GM18861 (cell line): Measurements from ENCODE around the gene SLC30A9.
A peak's percentile ranks its signal among the peaks of the same experiment; 100 is the strongest.

Experiments used
- ATAC-seq: cut with Tn5 transposase; IDR thresholded peaks from one replicate; pipeline ENCODE4 v1.9.1; 2021; ENCODE audit not compliant: unreplicated experiment

SLC30A9 gene

GRCh38 chr4:41998019-41998418, 7.7 kb downstream of the SLC30A9 start:
- no peak for ATAC-seq

- no peak for ATAC-seq
Measured at GRCh38 chr4:41999321-41999720, 9.0 kb downstream of the SLC30A9 start.

DNA sequence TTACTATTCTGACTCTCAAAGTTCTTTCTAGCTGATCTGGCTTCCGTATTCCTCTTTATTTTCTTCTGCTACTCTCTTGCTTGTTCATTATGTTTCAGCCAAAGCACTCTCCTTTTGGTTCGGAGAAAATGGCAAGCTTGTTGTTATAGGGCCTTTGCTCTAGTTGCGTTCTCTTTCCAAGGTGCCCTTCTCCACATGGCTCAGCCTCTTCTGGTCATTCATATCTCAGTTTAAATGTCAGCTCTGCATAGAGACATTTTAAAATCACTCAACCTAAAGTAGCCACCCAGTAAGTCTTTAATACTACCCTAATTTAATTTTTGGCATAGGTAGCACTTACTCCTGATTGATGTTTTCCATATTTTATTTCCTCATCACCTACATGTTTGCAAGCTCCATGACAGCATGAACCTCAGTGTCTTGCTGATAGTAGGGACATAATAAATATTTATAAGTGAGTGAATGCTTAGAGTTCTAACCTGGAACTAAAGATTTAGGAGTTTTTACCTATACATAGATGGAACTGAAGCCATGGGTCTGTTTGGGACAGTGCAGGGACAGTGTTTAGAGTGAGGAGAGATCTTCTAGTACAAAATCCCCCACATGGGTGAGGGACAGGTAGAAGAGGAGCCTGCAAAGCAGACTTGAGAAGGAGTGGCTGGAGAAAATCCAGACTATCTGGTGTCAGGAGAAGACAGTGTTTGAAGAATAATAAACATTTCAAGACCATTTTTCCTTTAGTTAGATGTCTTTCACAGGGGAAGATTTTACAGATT, 17.9 kb downstream of the SLC30A9 start:
- ATAC-seq = no peak

DNA sequence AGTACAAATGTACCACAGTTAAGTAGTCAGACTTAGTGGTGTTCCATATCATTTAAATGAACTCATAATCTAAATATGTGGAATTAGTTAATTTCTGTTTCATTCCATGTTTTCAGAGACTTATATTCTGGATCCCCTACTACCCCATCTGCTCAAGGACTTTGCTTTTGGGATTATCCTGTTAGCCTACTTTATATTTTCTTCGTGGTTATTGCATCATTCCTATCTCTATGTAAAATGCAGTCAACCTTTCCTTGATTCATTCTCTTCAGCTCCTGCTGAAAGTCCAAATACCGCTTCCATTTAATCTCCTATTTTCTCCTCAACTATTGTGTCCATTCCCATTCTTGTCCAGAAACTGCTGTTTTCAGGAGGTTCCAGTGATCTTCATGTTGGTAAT, 25.1 kb downstream of the SLC30A9 start:
- ATAC-seq = no peak

- ATAC-seq = no peak
Measured at GRCh38 chr4:42018451-42018850, 28.1 kb downstream of the SLC30A9 start.

DNA sequence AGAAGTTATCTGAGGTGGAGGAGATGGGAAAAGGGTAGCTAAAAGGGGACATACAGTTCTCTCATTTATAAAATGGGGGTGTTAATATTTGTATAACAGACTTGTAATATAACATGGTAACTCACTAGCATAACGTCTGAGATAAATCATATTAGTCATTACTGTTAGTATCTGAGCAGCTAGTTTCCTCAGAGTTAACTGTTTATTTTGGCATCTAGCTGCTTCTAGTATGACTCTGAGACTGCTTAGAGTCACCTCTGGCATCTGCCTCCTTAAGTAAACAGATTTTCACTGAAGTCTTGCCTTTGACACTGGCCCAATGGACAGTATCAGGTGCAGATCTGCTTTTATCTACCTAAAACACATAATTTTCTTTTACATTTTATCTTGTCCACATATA, 58.1 kb downstream of the SLC30A9 start:
- ATAC-seq = no peak

GRCh38 chr4:42050516-42051249, 60.4 kb downstream of the SLC30A9 start:
- no peak for ATAC-seq

GRCh38 chr4:42066402-42066801, 76.1 kb downstream of the SLC30A9 start:
- no peak for ATAC-seq

DNA sequence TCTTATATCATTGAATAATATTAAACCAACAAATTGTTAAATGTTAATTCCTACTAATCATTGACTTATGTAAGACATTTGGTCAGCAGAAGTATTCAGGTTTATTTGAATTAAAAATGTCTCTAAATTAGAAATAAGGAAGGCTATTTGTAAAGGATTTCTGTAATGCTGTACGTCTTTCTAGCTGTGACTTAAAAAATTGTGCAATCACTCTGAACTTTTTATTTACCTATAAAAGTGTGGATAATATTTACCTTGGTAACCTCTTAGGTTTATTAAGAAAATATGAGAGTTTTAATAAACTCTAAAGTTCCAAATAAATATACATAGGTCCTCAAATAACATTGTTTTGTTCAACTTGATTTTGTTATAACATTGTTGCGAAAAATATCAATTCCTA, 76.9 kb downstream of the SLC30A9 start:
- ATAC-seq = no peak

DNA sequence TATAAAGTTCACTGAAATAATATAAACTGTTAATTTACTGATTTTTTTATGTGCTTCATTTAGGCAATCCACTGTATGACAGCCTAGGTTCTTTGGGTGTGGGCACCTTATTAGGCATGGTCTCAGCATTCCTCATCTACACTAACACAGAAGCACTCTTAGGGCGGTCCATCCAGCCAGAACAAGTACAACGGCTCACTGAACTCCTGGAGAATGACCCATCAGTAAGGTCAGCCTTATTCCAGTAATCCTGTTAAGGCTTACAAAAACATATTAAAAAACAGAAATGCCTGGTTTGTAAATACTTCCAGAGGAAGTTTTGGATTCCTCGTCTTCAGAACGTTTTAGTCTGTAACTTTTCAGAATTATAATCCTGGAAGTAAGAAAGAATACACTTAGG, 80.1 kb downstream of the SLC30A9 start:
- ATAC-seq = no peak

DNA sequence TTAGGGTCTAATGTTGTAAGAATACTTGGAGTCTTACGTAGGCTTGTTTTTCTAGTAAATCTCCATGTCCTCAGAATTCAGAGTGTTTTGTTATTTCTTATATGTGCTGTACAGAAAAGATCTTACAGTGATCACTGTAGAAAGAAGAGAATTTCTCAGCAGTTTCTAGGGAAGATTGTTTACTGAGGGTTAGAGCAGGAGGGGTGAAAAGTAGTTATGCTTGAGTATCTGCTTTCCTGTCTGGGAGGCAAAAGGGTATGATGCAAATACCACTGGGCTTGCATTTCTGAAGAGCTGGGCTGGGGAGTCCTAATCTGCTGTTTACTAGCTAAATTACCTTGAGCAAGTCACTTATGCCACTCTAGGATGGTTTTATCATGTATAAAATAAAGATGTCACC, 84.0 kb downstream of the SLC30A9 start:
- no peak for ATAC-seq

- peak; percentile 92 for ATAC-seq
Measured at GRCh38 chr4:42078184-42078801, 88.0 kb downstream of the SLC30A9 start.

DNA sequence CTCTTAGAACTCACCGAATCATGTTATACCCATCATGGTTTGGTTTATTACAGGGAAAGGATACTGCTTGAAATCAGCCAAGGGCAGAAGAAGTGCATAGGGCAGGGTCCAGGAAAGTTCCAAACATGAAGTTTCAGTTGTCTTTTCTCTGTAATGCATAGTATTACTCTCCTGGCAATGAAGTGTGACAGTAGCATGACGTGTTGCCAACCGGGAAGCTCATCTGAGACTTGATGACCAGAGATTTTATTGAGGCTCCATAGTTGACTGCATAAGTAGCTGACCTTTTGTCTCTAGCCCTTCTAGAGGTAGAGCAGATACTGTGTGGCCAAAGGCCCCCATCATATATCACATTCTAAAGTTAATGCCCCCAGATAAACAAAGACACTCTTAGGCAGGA, 90.0 kb downstream of the SLC30A9 start:
- no peak for ATAC-seq

- no peak for ATAC-seq
Measured at GRCh38 chr4:42083816-42084215, 93.5 kb downstream of the SLC30A9 start.

- no peak for ATAC-seq
Measured at GRCh38 chr4:42088386-42088785, 98.1 kb downstream of the SLC30A9 start.

DNA sequence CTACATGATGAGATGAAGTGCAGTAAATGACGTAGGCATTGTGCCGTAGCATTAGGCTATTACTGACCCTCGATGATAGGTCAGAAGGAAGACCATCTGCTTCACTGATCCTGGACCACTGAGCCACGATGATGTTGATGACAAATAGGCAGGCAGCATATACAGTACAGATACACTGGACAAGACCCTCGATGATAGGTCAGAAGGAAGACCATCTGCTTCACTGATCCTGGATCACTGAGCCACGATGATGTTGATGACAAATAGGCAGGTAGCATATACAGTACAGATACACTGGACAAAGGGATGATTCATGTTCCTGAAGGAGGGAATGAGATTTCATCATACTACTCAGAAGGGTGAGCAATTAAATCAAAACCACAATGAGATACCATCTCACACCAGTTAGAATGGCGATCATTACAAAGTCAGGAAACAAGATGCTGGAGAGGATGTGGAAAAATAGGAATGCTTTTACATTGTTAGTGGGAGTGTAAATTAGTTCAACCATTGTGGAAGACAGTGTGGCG, 111.2 kb downstream of the SLC30A9 start:
- no peak for ATAC-seq

DNA sequence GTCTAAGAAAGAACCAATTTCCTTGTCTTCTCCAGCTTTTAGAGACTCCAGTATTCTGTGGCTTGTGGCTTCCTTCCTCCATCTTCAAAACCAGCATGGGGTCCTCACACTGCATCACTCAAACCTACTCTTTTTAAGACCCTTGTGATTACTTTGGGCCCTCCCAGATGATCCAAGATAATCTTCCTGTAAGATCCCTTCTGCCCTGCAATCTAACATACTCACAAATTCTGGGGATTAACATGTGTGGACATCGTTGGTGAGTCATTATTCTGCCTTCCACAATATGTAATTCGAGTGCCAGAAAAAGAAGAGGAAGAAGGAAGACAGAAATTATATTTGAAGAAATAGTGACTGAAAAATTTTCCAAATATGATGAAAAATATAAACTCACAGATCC, 114.2 kb downstream of the SLC30A9 start:
- no peak for ATAC-seq

DNA sequence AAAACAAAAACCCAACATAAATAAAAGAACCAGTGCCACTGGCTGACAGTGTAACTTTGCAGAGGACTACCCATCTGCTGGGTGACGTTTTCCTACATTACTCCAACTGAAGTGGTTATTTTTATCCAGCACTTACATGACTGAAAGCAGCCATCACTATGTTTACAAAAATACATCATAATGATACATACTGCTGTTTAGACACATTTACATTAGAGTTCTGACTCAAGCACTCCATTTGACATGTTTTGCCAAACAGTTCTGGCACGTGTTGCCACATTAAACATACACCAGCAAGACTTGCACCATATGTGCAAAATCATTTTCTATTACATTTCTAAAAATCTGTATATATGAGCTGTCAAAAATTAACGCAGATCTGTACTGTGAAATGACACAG, 122.5 kb downstream of the SLC30A9 start:
- no peak for ATAC-seq

GRCh38 chr4:42119886-42120285, 129.6 kb downstream of the SLC30A9 start:
- ATAC-seq = no peak

DNA sequence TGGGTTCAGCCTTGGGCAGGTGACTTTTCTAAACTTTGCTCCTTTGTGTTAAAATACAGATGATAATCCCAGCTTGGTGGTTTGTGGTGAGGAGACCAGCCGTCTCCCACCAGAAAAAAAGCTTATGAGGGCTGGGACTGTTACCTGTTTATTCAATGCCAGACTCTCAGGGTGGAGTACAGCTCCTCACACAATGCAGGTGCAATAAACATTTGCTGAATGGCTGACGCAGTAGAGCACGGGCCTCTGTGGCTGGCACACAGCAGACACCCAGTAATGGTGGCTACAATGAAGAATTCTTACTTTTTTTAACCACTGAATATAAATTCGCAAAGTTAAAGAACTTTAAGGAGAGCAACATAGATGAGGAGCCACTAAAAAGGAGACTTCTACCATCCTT, 131.9 kb downstream of the SLC30A9 start:
- no peak for ATAC-seq

DNA sequence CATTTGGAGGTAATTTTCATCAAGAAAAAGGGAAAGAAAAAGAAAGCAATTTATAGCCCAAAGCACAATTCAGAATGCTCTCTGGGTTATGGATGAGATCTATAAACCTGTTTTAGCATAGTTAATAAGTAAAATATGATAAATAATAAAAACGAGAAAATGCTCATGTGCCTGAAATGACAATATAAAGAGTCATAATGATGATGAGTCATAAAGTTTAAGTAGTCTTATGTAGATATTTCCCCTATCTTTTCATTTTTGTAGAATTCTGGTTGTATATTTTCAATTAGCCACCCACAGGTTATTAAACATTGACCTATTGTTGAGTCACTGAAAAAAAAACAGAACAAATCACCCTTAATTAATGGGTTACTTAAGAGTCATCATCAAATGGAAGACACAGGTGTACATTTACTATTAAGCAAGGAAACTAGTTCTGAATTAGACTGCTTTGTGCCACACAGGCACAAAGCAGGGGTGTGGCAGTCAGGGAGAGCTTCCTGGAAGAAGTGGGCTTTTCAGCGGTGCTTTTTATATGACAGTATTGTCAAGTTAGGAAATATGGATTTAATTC, 132.8 kb downstream of the SLC30A9 start:
- peak; percentile 55 for ATAC-seq

DNA sequence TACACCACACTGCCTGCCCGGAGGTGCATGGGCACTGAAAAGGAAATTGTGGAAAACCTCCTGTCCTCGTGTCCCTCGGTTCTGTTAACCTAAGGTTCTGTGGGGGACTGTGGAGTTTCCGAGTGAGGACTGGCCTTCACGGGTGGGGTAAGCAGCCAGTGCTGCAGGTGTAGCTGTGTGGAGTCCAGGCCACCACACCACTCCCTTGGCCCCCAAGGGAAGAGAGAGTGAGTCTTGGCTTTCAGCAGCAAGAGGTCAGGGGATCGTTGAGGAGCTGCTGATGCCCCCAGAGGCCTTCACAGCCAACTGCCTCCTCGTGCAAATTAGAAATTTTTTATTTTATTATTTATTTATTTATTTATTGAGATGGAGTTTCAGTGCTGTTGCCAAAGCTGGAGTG, 141.8 kb downstream of the SLC30A9 start:
- ATAC-seq = no peak
